GM23338 (cell line): ENCODE data around the gene HTR1D. TPM values are rescaled to one million over a fixed set of nuclear protein-coding genes. Genes with fewer than 3 reads are reported as not detected.

Source experiments
- ATAC-seq: fragments of 200-7000 bp; cut with Tn5 transposase; 3 replicates; pipeline ENCODE4 v1.9.1; 2020
- DNase-seq: peaks from one replicate; pipeline ENCODE4 v3.0.0-alpha.2; 2015; ENCODE audit warnings: low spot score
- H2AFZ ChIP-seq: fragments of 200-600 bp; sonication (generic); 2 replicates; pipeline ENCODE4 v1.8.0; 2016; ENCODE audit warnings: antibody characterized with exemption, mild to moderate bottlenecking, moderate library complexity
- H3F3A ChIP-seq: fragments of 200-600 bp; sonication (generic); replicated peaks from 2 replicates; pipeline ENCODE4 v1.8.0; 2017; ENCODE audit warnings: antibody characterized with exemption, mixed run types, low read depth
- H3K27ac ChIP-seq: fragments of 200-600 bp; sonication (generic); 2 replicates; pipeline ENCODE4 v1.6.1; 2016; ENCODE audit warnings: low read depth
- H3K27me3 ChIP-seq: fragments of 200-600 bp; sonication (generic); 2 replicates; pipeline ENCODE4 v1.8.0; 2016; ENCODE audit warnings: mild to moderate bottlenecking, mixed run types, moderate library complexity; ENCODE audit not compliant: insufficient read depth
- H3K36me3 ChIP-seq: fragments of 200-600 bp; sonication (generic); 2 replicates; pipeline ENCODE4 v1.8.0; 2016; ENCODE audit warnings: mild to moderate bottlenecking; ENCODE audit not compliant: insufficient read depth
- H3K4me1 ChIP-seq: fragments of 200-600 bp; sonication (generic); 2 replicates; pipeline ENCODE4 v1.8.0; 2016; ENCODE audit warnings: mild to moderate bottlenecking, moderate library complexity; ENCODE audit not compliant: insufficient read depth
- H3K4me2 ChIP-seq: fragments of 200-600 bp; sonication (generic); 2 replicates; pipeline ENCODE4 v1.7.1; 2017; ENCODE audit warnings: mixed run types
- H3K4me3 ChIP-seq: fragments of 200-600 bp; sonication (generic); 2 replicates; pipeline ENCODE4 v1.6.1; 2016; ENCODE audit warnings: mixed run types
- H3K79me2 ChIP-seq: fragments of 200-600 bp; sonication (generic); replicated peaks from 2 replicates; pipeline ENCODE4 v1.8.0; 2017; ENCODE audit warnings: mild to moderate bottlenecking; ENCODE audit not compliant: insufficient read depth
- H3K9me2 ChIP-seq: fragments of 200-600 bp; sonication (generic); 2 replicates; pipeline ENCODE4 v1.8.0; 2017; ENCODE audit not compliant: insufficient read depth
- H4K20me1 ChIP-seq: fragments of 200-600 bp; sonication (generic); replicated peaks from 2 replicates; pipeline ENCODE4 v1.8.0; 2017; ENCODE audit warnings: mild to moderate bottlenecking; ENCODE audit not compliant: insufficient read depth
- H3K27ac Mint-ChIP-seq: 2 replicates; pipeline ENCODE4 v1.8.0; 2020; ENCODE audit warnings: inconsistent platforms, mild to moderate bottlenecking, moderate library complexity, mixed read lengths
- H3K27me3 Mint-ChIP-seq: 3 replicates; pipeline ENCODE4 v1.8.0; 2022; ENCODE audit warnings: low read depth, mild to moderate bottlenecking, moderate library complexity, mixed read lengths, inconsistent platforms; ENCODE audit not compliant: insufficient read depth, poor library complexity
- H3K36me3 Mint-ChIP-seq: 3 replicates; pipeline ENCODE4 v1.8.0; 2021; ENCODE audit warnings: low read depth, mild to moderate bottlenecking, inconsistent platforms, moderate library complexity, mixed read lengths
- H3K4me1 Mint-ChIP-seq: 3 replicates; pipeline ENCODE4 v1.8.0; 2020; ENCODE audit warnings: mild to moderate bottlenecking, inconsistent platforms, mixed read lengths
- H3K4me3 Mint-ChIP-seq: 3 replicates; pipeline ENCODE4 v1.8.0; 2021; ENCODE audit warnings: moderate library complexity, mild to moderate bottlenecking, inconsistent platforms, mixed read lengths
- H3K9me3 Mint-ChIP-seq: 3 replicates; pipeline ENCODE4 v1.8.0; 2020; ENCODE audit warnings: moderate library complexity, mild to moderate bottlenecking, inconsistent platforms, mixed read lengths
- CREB1 ChIP-seq: fragments of 250-450 bp; sonication (Bioruptor Pico); IDR thresholded peaks from 2 replicates; pipeline ENCODE4 v1.5.0; 2020; ENCODE audit warnings: low read depth, mild to moderate bottlenecking, moderate library complexity
- CTCF ChIP-seq, 2 experiments: fragments of 200-600 bp in 1 of 2; sonication (generic) in 1 of 2; conservative IDR thresholded peaks; 2 replicates each; pipeline versions ENCODE4 v1.5.1 to v1.6.1; 2016 to 2017; ENCODE audit warnings: antibody characterized with exemption in 2 of 2, low read depth in 2 of 2, mild to moderate bottlenecking in 2 of 2, moderate library complexity in 1 of 2
- EZH2 ChIP-seq: fragments of 200-600 bp; sonication (generic); IDR thresholded peaks from one replicate; pipeline ENCODE4 v1.8.0; 2017; ENCODE audit warnings: antibody characterized with exemption, mild to moderate bottlenecking, low read depth; ENCODE audit not compliant: unreplicated experiment
- EZH2phosphoT487 ChIP-seq: fragments of 200-600 bp; sonication (generic); IDR thresholded peaks from one replicate; pipeline ENCODE4 v1.8.1; 2018; ENCODE audit warnings: antibody characterized with exemption; ENCODE audit not compliant: unreplicated experiment
- JUNB ChIP-seq: IDR thresholded peaks from one replicate; pipeline ENCODE4 v1.6.1; 2016; ENCODE audit warnings: antibody characterized with exemption; ENCODE audit not compliant: unreplicated experiment
- NANOG ChIP-seq: IDR thresholded peaks from 2 replicates; pipeline ENCODE4 v1.6.1; 2016; ENCODE audit warnings: antibody characterized with exemption, borderline replicate concordance
- POLR2AphosphoS5 ChIP-seq: IDR thresholded peaks from 2 replicates; pipeline ENCODE4 v1.6.1; 2016; ENCODE audit warnings: antibody characterized with exemption, low read depth
- REST ChIP-seq: IDR thresholded peaks from one replicate; pipeline ENCODE4 v1.6.1; 2018; ENCODE audit warnings: antibody characterized with exemption; ENCODE audit not compliant: unreplicated experiment
- STAT1 ChIP-seq: IDR thresholded peaks from one replicate; pipeline ENCODE4 v1.6.1; 2016; ENCODE audit warnings: antibody characterized with exemption; ENCODE audit not compliant: unreplicated experiment
- ZNF114 ChIP-seq: fragments of 250-450 bp; sonication (Bioruptor Pico); IDR thresholded peaks from 2 replicates; pipeline ENCODE4 v1.5.0; 2020; ENCODE audit warnings: mild to moderate bottlenecking, moderate library complexity
- ZNF331 ChIP-seq: fragments of 250-450 bp; sonication (Bioruptor Pico); IDR thresholded peaks from 2 replicates; pipeline ENCODE4 v1.5.0; 2020; ENCODE audit warnings: low read depth, mild to moderate bottlenecking, moderate library complexity
- polyA plus RNA-seq: library from polyadenylated mRNA; unstranded; fragments of >200 nt; fragmentation: Nextera tagmentation; extraction: Ambion mirVana; gene quantifications from 2 replicates; pipeline ENCODE4 v1.2.1, GENCODE V29; 2016
- total RNA-seq: library from RNA; depleted of rRNA; stranded (reverse); fragments of >200 nt; shearing (Covaris generic); gene quantifications from 2 replicates; pipeline ENCODE4 v1.2.3, GENCODE V29; 2014

Gene HTR1D
- total and polyA plus RNA-seq, 2 experiments from 2014 or later = 2.4 to 4.1 TPM

- no peak overlapping the region for H3K27ac Mint-ChIP-seq
Observed at GRCh38 chr1:23227806-23228205, 10.5 kb upstream of the HTR1D start.

GRCh38 chr1:23224739-23225648 is 7.7 kb upstream of the HTR1D start:
- Histone ChIP-seq H3K27ac (peak overlapping the region; percentile 18; the same call in 1 of the 2 replicates), H3K36me3 (no peaks in the 10 kb centered on the region), H3K27me3 (no peaks in the 10 kb centered on the region), H3F3A (0 out of 2 replicates have a peak, but pooled peaks cover 2% of the 10 kb centered on the region), H2AFZ (peak overlapping the region; percentile 94), H3K4me2 (peak overlapping the region; percentile 15; the same call in 1 of the 2 replicates), H3K4me3 (no peak overlapping the region), H4K20me1 (no peaks in the 10 kb centered on the region), H3K79me2 (no peaks in the 10 kb centered on the region), H3K9me2 (no peaks in the 10 kb centered on the region), H3K4me1 (peaks cover 14% of the 10 kb centered on the region; the same call in 1 of the 2 replicates)
- Mint-ChIP-seq H3K27ac (no peak overlapping the region), H3K4me1 (peaks cover 13% of the 10 kb centered on the region), H3K9me3 (no peaks in the 10 kb centered on the region; the same call in 2 of the 3 replicates), H3K27me3 (peaks cover 8% of the 10 kb centered on the region), H3K36me3 (no peaks in the 10 kb centered on the region), H3K4me3 (no peak overlapping the region)
- DNase-seq (peak; percentile 56), ATAC-seq (peak; percentile 56)
- TF ChIP-seq POLR2AphosphoS5 (no peak), ZNF331 (CRISPR knock-in tag) (no peak), EZH2 (no peak), STAT1 (no peak), REST (no peak), NANOG (no peak), EZH2phosphoT487 (no peak)

More at GRCh38 chr1:23227806-23228205, 10.5 kb upstream of the HTR1D start:
- TF ChIP-seq CREB1 (no peak), EZH2phosphoT487 (no peak), JUNB (no peak), POLR2AphosphoS5 (no peak), ZNF331 (CRISPR knock-in tag) (no peak), CTCF (conservative IDR thresholded peaks at IDR 0.05; ENCODE audit: low read depth in 2 of 2) (no peak), EZH2 (no peak), ZNF114 (no peak), STAT1 (no peak)
- H3K9me3 Mint-ChIP-seq = no peaks in the 10 kb centered on the region; the same call in 2 of the 3 replicates
- H3K4me3 ChIP-seq = no peak overlapping the region
- H3K27ac ChIP-seq = no peak overlapping the region
- H3K36me3 ChIP-seq = no peaks in the 10 kb centered on the region
- H3K4me1 ChIP-seq = peaks cover 14% of the 10 kb centered on the region; the same call in 1 of the 2 replicates
- ATAC-seq = no peak
- DNase-seq = no peak
- H2AFZ ChIP-seq = 0 out of 2 replicates have a peak overlapping the region, but pooled peaks have one; percentile 23
- H3K9me2 ChIP-seq = no peaks in the 10 kb centered on the region
- no peaks in the 10 kb centered on the region for H3K36me3 Mint-ChIP-seq
- no peak overlapping the region for H3K4me3 Mint-ChIP-seq
- H3F3A ChIP-seq = 0 out of 2 replicates have a peak, but pooled peaks cover 2% of the 10 kb centered on the region
- H3K27me3 Mint-ChIP-seq = peaks cover 8% of the 10 kb centered on the region
- H3K4me2 ChIP-seq = no peak overlapping the region
- no peaks in the 10 kb centered on the region for H3K27me3 ChIP-seq
- peaks cover 13% of the 10 kb centered on the region for H3K4me1 Mint-ChIP-seq
- no peaks in the 10 kb centered on the region for H3K79me2 ChIP-seq
- no peaks in the 10 kb centered on the region for H4K20me1 ChIP-seq
